H1 (cell line): Measurements from ENCODE around the gene PTH1R. TPM values are rescaled to one million over a fixed set of nuclear protein-coding genes. Genes with fewer than 3 reads are reported as not detected.

Experiments used
- CTCF ChIA-PET: fragments of 300-600 bp; sonication (Branson Sonifier 250); formaldehyde crosslinking; loops from one replicate; lab custom pipeline; 2021; ENCODE audit not compliant: partially characterized antibody; lab: Charles Lee
- POLR2A ChIA-PET: fragments of 300-600 bp; sonication (Branson Sonifier 250); formaldehyde crosslinking; loops from one replicate; lab custom pipeline; 2021; ENCODE audit warnings: inconsistent platforms; ENCODE audit not compliant: partially characterized antibody; lab: Charles Lee
- DNase-seq, 2 experiments: peaks; one replicate each; pipeline versions ENCODE4 v3.0.0 to v3.0.0-alpha.2; 2010 to 2022; ENCODE audit warnings: low spot score in 2 of 2, low read depth in 1 of 2, mixed read lengths in 1 of 2
- FAIRE-seq: peaks from 2 replicates; lab custom pipeline; 2011; peaks lifted over from hg19 to GRCh38; lab: Jason Lieb, UNC
- H2AFZ ChIP-seq: 2 replicates; pipeline ENCODE4 v1.8.1; 2012; ENCODE audit warnings: low read length, inconsistent platforms
- H2AK5ac ChIP-seq: 2 replicates; pipeline ENCODE4 v1.6.1; 2013; ENCODE audit warnings: low read depth, low read length
- H2BK120ac ChIP-seq: replicated peaks from 2 replicates; pipeline ENCODE3; 2013; ENCODE audit warnings: low read depth, low read length, inconsistent platforms
- H2BK12ac ChIP-seq: 2 replicates; pipeline ENCODE4 v1.6.1; 2013; ENCODE audit warnings: low read depth, low read length
- H2BK15ac ChIP-seq: 2 replicates; pipeline ENCODE4 v1.6.1; 2013; ENCODE audit warnings: low read length
- H2BK20ac ChIP-seq: 2 replicates; pipeline ENCODE4 v1.6.1; 2013; ENCODE audit warnings: low read length
- H2BK5ac ChIP-seq: 2 replicates; pipeline ENCODE4 v1.6.1; 2013; ENCODE audit warnings: low read depth, low read length
- H3K14ac ChIP-seq: 2 replicates; pipeline ENCODE4 v1.6.1; 2013; ENCODE audit warnings: inconsistent platforms; ENCODE audit not compliant: insufficient read length
- H3K18ac ChIP-seq: 2 replicates; pipeline ENCODE4 v1.6.1; 2013; ENCODE audit warnings: low read length; ENCODE audit errors: extremely low read depth
- H3K23ac ChIP-seq: 2 replicates; pipeline ENCODE4 v1.6.1; 2013; ENCODE audit warnings: inconsistent platforms; ENCODE audit not compliant: insufficient read length
- H3K23me2 ChIP-seq: 2 replicates; pipeline ENCODE4 v1.6.1; 2013; ENCODE audit warnings: low read depth, low read length
- H3K27ac ChIP-seq: 2 replicates; pipeline ENCODE4 v1.6.1; 2011; ENCODE audit warnings: low read depth, low read length, inconsistent platforms
- H3K27me3 ChIP-seq, 4 experiments: replicated peaks in 1 of 4; 1 replicate in 1 of 4; 2 replicates in 3 of 4; pipeline versions ENCODE4 v1.6.1 to v1.8.1; 2011 to 2013; ENCODE audit warnings: low read length in 3 of 4, mild to moderate bottlenecking in 3 of 4, inconsistent platforms in 2 of 4, mixed read lengths in 2 of 4, moderate library complexity in 1 of 4; ENCODE audit not compliant: control insufficient read depth in 3 of 4, insufficient read depth in 3 of 4; ENCODE audit errors: extremely low read depth in 1 of 4
- H3K36me3 ChIP-seq, 4 experiments: 2 replicates each; pipeline versions ENCODE4 v1.6.1 to v1.8.1; 2011 to 2013; ENCODE audit warnings: mild to moderate bottlenecking in 4 of 4, low read length in 3 of 4, moderate library complexity in 2 of 4, control low read depth in 1 of 4, inconsistent platforms in 1 of 4; ENCODE audit not compliant: insufficient read depth in 4 of 4, control insufficient read depth in 2 of 4
- H3K4ac ChIP-seq: replicated peaks from 2 replicates; pipeline ENCODE3; 2013; ENCODE audit warnings: low read length, low read depth, mixed read lengths, inconsistent platforms; ENCODE audit not compliant: insufficient read length
- H3K4me1 ChIP-seq, 4 experiments: replicated peaks in 1 of 4; 1 replicate in 1 of 4; 2 replicates in 3 of 4; pipeline versions ENCODE4 v1.6.1 to v1.8.1; 2011 to 2013; ENCODE audit warnings: low read length in 3 of 4, inconsistent platforms in 2 of 4, mixed read lengths in 1 of 4; ENCODE audit not compliant: insufficient read depth in 4 of 4, control insufficient read depth in 3 of 4
- H3K4me2 ChIP-seq, 2 experiments: 2 replicates each; pipeline versions ENCODE4 v1.6.1 to v1.8.1; 2011 to 2013; ENCODE audit warnings: low read depth in 2 of 2, low read length in 2 of 2, control low read depth in 1 of 2, inconsistent platforms in 1 of 2, mild to moderate bottlenecking in 1 of 2; ENCODE audit not compliant: insufficient read depth in 1 of 2
- H3K4me3 ChIP-seq, 4 experiments: fragments of 200-600, 300-600 bp in 1 of 4; sonication (generic), shearing (Covaris generic), sonication (Bioruptor Twin) in 1 of 4; 2 replicates each; pipeline versions ENCODE4 v1.5.1 to v1.8.1; 2011 to 2016; ENCODE audit warnings: low read length in 4 of 4, low read depth in 3 of 4, control low read depth in 2 of 4, inconsistent platforms in 2 of 4, mild to moderate bottlenecking in 2 of 4, mixed read lengths in 1 of 4, moderate library complexity in 1 of 4; ENCODE audit not compliant: insufficient read depth in 2 of 4; ENCODE audit errors: extremely low read depth in 1 of 4
- H3K56ac ChIP-seq: replicated peaks from 2 replicates; pipeline ENCODE3; 2013; ENCODE audit warnings: low read depth, mild to moderate bottlenecking, mixed read lengths, low read length, inconsistent platforms; ENCODE audit not compliant: insufficient read length
- H3K79me1 ChIP-seq: 2 replicates; pipeline ENCODE4 v1.6.1; 2013; ENCODE audit warnings: low read depth, low read length, control low read depth
- H3K79me2 ChIP-seq, 2 experiments: 2 replicates each; pipeline versions ENCODE4 v1.6.1 to v1.8.1; 2012 to 2013; ENCODE audit warnings: low read length in 2 of 2, mild to moderate bottlenecking in 2 of 2, inconsistent platforms in 1 of 2; ENCODE audit not compliant: insufficient read depth in 2 of 2, control insufficient read depth in 1 of 2
- H3K9ac ChIP-seq, 4 experiments: replicated peaks in 1 of 4; 1 replicate in 1 of 4; 2 replicates in 3 of 4; pipeline versions ENCODE4 v1.6.1 to v1.8.1; 2011 to 2013; ENCODE audit warnings: low read depth in 3 of 4, low read length in 3 of 4, control low read depth in 2 of 4, mild to moderate bottlenecking in 2 of 4, moderate library complexity in 2 of 4, inconsistent platforms in 1 of 4; ENCODE audit errors: extremely low read depth in 1 of 4
- H3K9me3 ChIP-seq, 2 experiments: 2 replicates each; pipeline versions ENCODE4 v1.6.1 to v1.8.1; 2012 to 2013; ENCODE audit warnings: mild to moderate bottlenecking in 2 of 2, moderate library complexity in 2 of 2, control low read depth in 1 of 2, inconsistent platforms in 1 of 2, low read depth in 1 of 2, low read length in 1 of 2, mixed read lengths in 1 of 2; ENCODE audit not compliant: insufficient read depth in 2 of 2
- H4K20me1 ChIP-seq, 2 experiments: replicated peaks in 1 of 2; 2 replicates each; pipeline versions ENCODE3 to v1.8.1; 2011 to 2013; ENCODE audit warnings: inconsistent platforms in 2 of 2, low read length in 2 of 2, mild to moderate bottlenecking in 1 of 2; ENCODE audit not compliant: insufficient read depth in 2 of 2, control insufficient read depth in 1 of 2
- H4K5ac ChIP-seq: 2 replicates; pipeline ENCODE4 v1.6.1; 2013; ENCODE audit warnings: low read length, low read depth, mixed read lengths, inconsistent platforms; ENCODE audit not compliant: insufficient read length
- H4K8ac ChIP-seq: 2 replicates; pipeline ENCODE4 v1.8.0; 2013; ENCODE audit warnings: mild to moderate bottlenecking, moderate library complexity, low read length, inconsistent platforms; ENCODE audit not compliant: insufficient read depth; ENCODE audit errors: extremely low read depth
- H4K91ac ChIP-seq: replicated peaks from 2 replicates; pipeline ENCODE3; 2013; ENCODE audit warnings: low read length, mixed read lengths, inconsistent platforms; ENCODE audit not compliant: insufficient read length
- ATF3 ChIP-seq: IDR thresholded peaks from 2 replicates; pipeline ENCODE4 v1.6.1; 2011; ENCODE audit warnings: low read depth, mild to moderate bottlenecking, low read length; ENCODE audit not compliant: insufficient read depth
- BCL11A ChIP-seq, 2 experiments: IDR thresholded peaks; one replicate each; pipeline ENCODE4 v1.6.1; 2011; ENCODE audit warnings: low read depth in 2 of 2, low read length in 2 of 2, mild to moderate bottlenecking in 2 of 2
- CHD2 ChIP-seq: IDR thresholded peaks from 2 replicates; pipeline ENCODE4 v1.6.1; 2012; ENCODE audit warnings: low read length, improper control_type of control experiment
- CTBP2 ChIP-seq: IDR thresholded peaks from 2 replicates; pipeline ENCODE4 v1.7.0; 2011; ENCODE audit warnings: borderline replicate concordance, mild to moderate bottlenecking, moderate library complexity, mixed read lengths, low read length; ENCODE audit not compliant: insufficient read depth, insufficient read length
- POU5F1 ChIP-seq: IDR thresholded peaks from 2 replicates; pipeline ENCODE4 v1.6.1; 2011; ENCODE audit warnings: low read depth, mild to moderate bottlenecking, low read length, moderate library complexity
- RNF2 ChIP-seq: fragments of 200-900, 300-1000 bp; sonication (generic); IDR thresholded peaks from 2 replicates; pipeline ENCODE4 v1.7.1; 2016; ENCODE audit warnings: borderline replicate concordance, low read depth, mild to moderate bottlenecking, antibody characterized with exemption, low read length; ENCODE audit not compliant: poor library complexity, severe bottlenecking; ENCODE audit errors: missing control alignments
- SIN3A ChIP-seq, 2 experiments: IDR thresholded peaks in 1 of 2; conservative IDR thresholded peaks in 1 of 2; 2 replicates each; pipeline ENCODE4 v1.6.1; 2011 to 2012; ENCODE audit warnings: low read length in 2 of 2, improper control_type of control experiment in 1 of 2, low read depth in 1 of 2, mild to moderate bottlenecking in 1 of 2
- SP1 ChIP-seq: IDR thresholded peaks from 2 replicates; pipeline ENCODE4 v1.6.1; 2011; ENCODE audit warnings: low read depth, low read length
- SRF ChIP-seq: IDR thresholded peaks from 2 replicates; pipeline ENCODE4 v1.6.1; 2011; ENCODE audit warnings: mild to moderate bottlenecking, low read depth, low read length, moderate library complexity
- TCF12 ChIP-seq: IDR thresholded peaks from 2 replicates; pipeline ENCODE4 v1.6.1; 2011; ENCODE audit warnings: low read depth, mild to moderate bottlenecking, low read length
- USF2 ChIP-seq: IDR thresholded peaks from 2 replicates; pipeline ENCODE4 v1.6.1; 2011; ENCODE audit warnings: low read length, improper control_type of control experiment
- WGBS, 2 experiments: shearing (Covaris generic) in 1 of 2; methylation state at CpG; one replicate each; pipeline versions ENCODE4 v1.1.6 to v1.1.7; 2013 to 2015; ENCODE audit warnings: low lambda C conversion rate in 2 of 2, mixed read lengths in 2 of 2, inconsistent platforms in 1 of 2, low coverage in 1 of 2, missing lambda C conversion rate in 1 of 2; ENCODE audit not compliant: insufficient replicate concordance in 2 of 2, insufficient coverage in 1 of 2, insufficient read length in 1 of 2; ENCODE audit errors: extremely low coverage in 1 of 2, missing lambda C conversion rate in 1 of 2; 5-methylcytosine and 5-hydroxymethylcytosine counted together
- polyA plus RNA-seq, 7 experiments: library from polyadenylated mRNA; depleted of rRNA in 3 of 7; stranded (reverse) in 5 of 7; unstranded in 2 of 7; fragments of >200 nt in 5 of 7; fragments of 200-250 nt in 2 of 7; gene quantifications; 1 replicate in 5 of 7; 2 replicates in 1 of 7; 4 replicates in 1 of 7; pipeline versions ENCODE4 v1.2.1 to v1.2.3, GENCODE V29; 2011 to 2013; ENCODE audit warnings: missing spikeins in 2 of 7, mixed read lengths in 2 of 7
- total RNA-seq: library from RNA; stranded (reverse); fragmentation: NEBNext Ultra II Directional; extraction: Animal tissue kit (Norgen Biotek cat#: 25700); gene quantifications from 2 replicates; pipeline ENCODE4 v1.2.1, GENCODE V29; 2021

PTH1R gene
- total and polyA plus RNA-seq, 2 of the 8 experiments (the other 6 are each of a cell fraction or from before 2014, with no cell fraction given): 0.57 to 1.5 TPM

- Histone ChIP-seq H3K4me3 (no peak overlapping the region), H2BK12ac (peak overlapping the region; percentile 75; the same call in 1 of the 2 replicates), H3K79me2 (no peaks in the 10 kb centered on the region), H3K4me1 (peaks cover 0 to 18% (median 13%) of the 10 kb centered on the region in 4 experiments; a peak in 6 of 7 replicates), H3K23ac (no peak overlapping the region), H2AK5ac (peak overlapping the region; percentile 65; the same call in 1 of the 2 replicates), H2BK20ac (0 out of 2 replicates have a peak overlapping the region, but pooled peaks have one; percentile 25), H3K36me3 (no peaks in the 10 kb centered on the region), H3K18ac (no peak overlapping the region; the same call in 1 of the 2 replicates), H2AFZ (no peak overlapping the region), H4K91ac (no peak overlapping the region), H4K20me1 (peaks cover 7 to 17% of the 10 kb centered on the region in 2 experiments), H4K8ac (no peak overlapping the region), H3K27me3 (peaks cover 50 to 80% (median 73%) of the 10 kb centered on the region in 4 experiments), H4K5ac (no peak overlapping the region), H2BK15ac (no peak overlapping the region), H3K4ac (no peak overlapping the region), H3K79me1 (no peaks in the 10 kb centered on the region), H3K14ac (no peak overlapping the region), H2BK5ac (no peak overlapping the region), H3K9ac (no peak overlapping the region; a peak in 1 of 7 replicates), H3K9me3 (no peaks in the 10 kb centered on the region), H3K27ac (no peak overlapping the region), H3K23me2 (peaks cover 11% of the 10 kb centered on the region; the same call in 1 of the 2 replicates), H2BK120ac (no peak overlapping the region), H3K56ac (no peak overlapping the region), H3K4me2 (peak overlapping the region in 1 of 2 experiments; percentile 74; a peak in 1 of 4 replicates)
- DNase-seq (no peak), FAIRE-seq (no peak)
- CTCF ChIA-PET: interaction anchor here (0.8 to 13.1 kb wide), 9 partner anchors 8 to 505 kb away, joined by 3 to 88 read pairs (median 5); no protein-coding TSS in a partner anchor
- POLR2A ChIA-PET: no interaction called here
- 89% methylated on average over 7 of the region's 7 CpGs; no CpG with 5 or more reads in 1 of the 2 experiments for WGBS, 2 experiments
- no peak for TF ChIP-seq CHD2
- TF ChIP-seq SP1: no peak
- no peak for TF ChIP-seq SIN3A (conservative IDR thresholded peaks at IDR 0.05 in 1 of 2, IDR thresholded peaks at IDR 0.05 in 1 of 2; ENCODE audit: low read depth in 1 of 2, low read length in 2 of 2)
- TF ChIP-seq BCL11A (IDR thresholded peaks at IDR 0.05; ENCODE audit: low read depth in 2 of 2, low read length in 2 of 2): no peak
- no peak for TF ChIP-seq ATF3
- no peak for TF ChIP-seq POU5F1
- no peak for TF ChIP-seq TCF12
- no peak for TF ChIP-seq USF2
- no peak for TF ChIP-seq CTBP2
- TF ChIP-seq SRF: no peak
- TF ChIP-seq RNF2: no peak
These were observed 7.4 kb downstream of the PTH1R start for GRCh38 chr3:46884929-46885328.
